Esophagus squamous epithelium (tissue), 5 donors: ENCODE measurements around the gene FAM110D. TPM values are rescaled to one million over a fixed set of nuclear protein-coding genes. Genes with fewer than 3 reads are reported as not detected.
A peak's percentile ranks its signal among the peaks of the same experiment; 100 is the strongest.

Experiments used
- DNase-seq: peaks from one replicate; lab custom pipeline; 2025; lab: John Stamatoyannopoulos, UW
- H3K27ac ChIP-seq, 4 donors: fragments of 200-600 bp; sonication (generic); one replicate each; pipeline ENCODE4 v1.5.1; 2016 to 2019; ENCODE audit warnings: mild to moderate bottlenecking in 1 of 4
- H3K27me3 ChIP-seq, 4 donors: fragments of 200-600 bp; sonication (generic); 1 replicate in 3 of 4; 2 replicates in 1 of 4; pipeline versions ENCODE4 v1.5.1 to v1.6.0; 2017 to 2021; ENCODE audit warnings: antibody characterized with exemption in 1 of 4
- H3K36me3 ChIP-seq, 3 donors: fragments of 200-600 bp; sonication (generic); one replicate each; pipeline ENCODE4 v1.5.1; 2016 to 2019
- H3K4me1 ChIP-seq, 3 donors: fragments of 200-600 bp; sonication (generic); one replicate each; pipeline ENCODE4 v1.5.1; 2017 to 2019
- H3K4me3 ChIP-seq, 4 donors: fragments of 200-600 bp; sonication (generic); 1 replicate in 3 of 4; 2 replicates in 1 of 4; pipeline ENCODE4 v1.5.1; 2016 to 2019; ENCODE audit warnings: mild to moderate bottlenecking in 2 of 4, moderate library complexity in 1 of 4
- H3K9me3 ChIP-seq, 3 donors: fragments of 200-600 bp; sonication (generic); one replicate each; pipeline ENCODE4 v1.5.1; 2016 to 2019
- CTCF ChIP-seq, 6 experiments: fragments of 450-650 bp in 4 of 6; fragments of 200-600 bp in 2 of 6; sonication (generic) in 2 of 6; IDR thresholded peaks; one replicate each; pipeline ENCODE4 v1.5.1; 2016 to 2019; ENCODE audit warnings: antibody characterized with exemption in 6 of 6, mild to moderate bottlenecking in 4 of 6, moderate library complexity in 4 of 6
- POLR2A ChIP-seq, 4 donors: fragments of 450-650 bp; IDR thresholded peaks; one replicate each; pipeline ENCODE4 v1.6.1; 2017; ENCODE audit warnings: antibody characterized with exemption in 4 of 4, mild to moderate bottlenecking in 4 of 4, moderate library complexity in 3 of 4
- WGBS, 2 donors: methylation state at CpG; one replicate each; pipeline ENCODE4 v1.1.5; 2018; 5-methylcytosine and 5-hydroxymethylcytosine counted together
- intact Hi-C: fragments of 100-400 bp; cut with DNase I; formaldehyde crosslinking; loops from one replicate; pipeline ENCODE4 v1.15.0; 2022
- total RNA-seq, 4 donors: library from RNA; depleted of rRNA; stranded (reverse); fragments of >200 nt; gene quantifications; one replicate each; pipeline ENCODE4 v1.1.0, GENCODE V29; 2016
- donor health status: DM: yes; HTN: yes; CAD: no.

Gene FAM110D
- total RNA-seq, 4 donors from 2014 or later = 0.23 to 5.1 (median 2.0) TPM

- TF ChIP-seq POLR2A (IDR thresholded peaks at IDR 0.05) (no peak), CTCF (IDR thresholded peaks at IDR 0.05) (no peak)
- no peaks in the 10 kb centered on the region for H3K9me3 ChIP-seq
- H3K4me1 ChIP-seq = peaks cover 16 to 33% (median 17%) of the 10 kb centered on the region in 3 donors
- no peaks in the 10 kb centered on the region for H3K27me3 ChIP-seq
- no peak for DNase-seq
- 20 to 55% methylated on average over 1 to 4 of the region's 4 CpGs for WGBS, 2 donors
- peaks cover 0 to 14% (median 0%) of the 10 kb centered on the region in 3 donors for H3K36me3 ChIP-seq
- intact Hi-C loops = loop anchor here (10.0 kb wide), 1 partner anchor 146 kb away; the partner anchor contains the start of gene CD52
- H3K4me3 ChIP-seq = peak overlapping the region; percentile 79 to 98 (median 90)
- H3K27ac ChIP-seq = peak overlapping the region; percentile 86 to 92 (median 88)
Observed at GRCh38 chr1:26169198-26169554, 10.3 kb downstream of the FAM110D start.

GRCh38 chr1:26169669-26170471 is 11.0 kb downstream of the FAM110D start, which contains the start of gene ZNF593:
Gene ZNF593, plus strand, starts transcription at chr1:26169908. Its CDS starts 76 bp downstream, at chr1:26169984.
- Histone ChIP-seq H3K27ac (peak within 1 kb of the TSS; percentile 86 to 92 (median 88)), H3K27me3 (no peaks in the 10 kb centered on the region), H3K36me3 (peaks cover 0 to 14% (median 0%) of the 10 kb centered on the region in 3 donors), H3K9me3 (no peaks in the 10 kb centered on the region), H3K4me1 (peaks cover 9 to 26% (median 17%) of the 10 kb centered on the region in 3 donors), H3K4me3 (peak within 1 kb of the TSS; percentile 79 to 98 (median 90))
- intact Hi-C loops = loop anchor here (10.0 kb wide), 1 partner anchor 145 kb away; the partner anchor contains the start of gene CD52
- DNase-seq = peak; percentile 26
- WGBS, 2 donors = 1 to 4% methylated on average over 8 to 24 of the region's 76 CpGs
- TF ChIP-seq POLR2A (IDR thresholded peaks at IDR 0.05) (peak in 2 of 4 donors; percentile 33 to 65), CTCF (IDR thresholded peaks at IDR 0.05) (peak; percentile 79 to 98 (median 92))

- Histone ChIP-seq H3K27me3 (no peaks in the 10 kb centered on the region), H3K36me3 (peaks cover 0 to 14% (median 0%) of the 10 kb centered on the region in 3 donors), H3K27ac (peak overlapping the region; percentile 86 to 92 (median 88)), H3K9me3 (no peaks in the 10 kb centered on the region), H3K4me1 (peaks cover 8 to 24% (median 17%) of the 10 kb centered on the region in 3 donors), H3K4me3 (peak overlapping the region; percentile 79 to 98 (median 90))
- intact Hi-C loops = no loop called here
- no peak for TF ChIP-seq POLR2A (IDR thresholded peaks at IDR 0.05)
- no peak for TF ChIP-seq CTCF (IDR thresholded peaks at IDR 0.05)
- WGBS, 2 donors = 44 to 49% methylated on average over 7 to 8 of the region's 9 CpGs
- DNase-seq = no peak
Observed at GRCh38 chr1:26170472-26170821, 11.6 kb downstream of the FAM110D start.

- Histone ChIP-seq H3K36me3 (peaks cover 0 to 14% (median 0%) of the 10 kb centered on the region in 3 donors), H3K4me1 (peaks cover 8 to 24% (median 17%) of the 10 kb centered on the region in 3 donors), H3K4me3 (peak within 1 kb of the TSS in 3 of 4 donors; percentile 88 to 98 (median 91)), H3K9me3 (no peaks in the 10 kb centered on the region), H3K27me3 (no peaks in the 10 kb centered on the region), H3K27ac (peak within 1 kb of the TSS in 2 of 4 donors; percentile 87 to 92)
- DNase-seq = no peak
- TF ChIP-seq CTCF (IDR thresholded peaks at IDR 0.05) = no peak
- no peak for TF ChIP-seq POLR2A (IDR thresholded peaks at IDR 0.05)
- intact Hi-C loops = no loop called here
- WGBS, 2 donors = 87 to 90% methylated on average over 13 to 23 of the region's 34 CpGs
Observed at GRCh38 chr1:26171084-26172072, 12.5 kb downstream of the FAM110D start, which contains the start of gene ZNF593OS. Gene ZNF593OS, minus strand, starts transcription at chr1:26171832. Its CDS starts 171 bp downstream, at chr1:26171661.
